Liver (tissue), 9 donors: Measurements from ENCODE around the gene NEIL1. TPM values are rescaled to one million over a fixed set of nuclear protein-coding genes. Genes with fewer than 3 reads are reported as not detected.

Experiments used
- DNase-seq: peaks from one replicate; pipeline ENCODE4 v3.0.0-alpha.2; 2017; ENCODE audit warnings: low spot score
- H3K27ac ChIP-seq, 2 donors: one replicate each; pipeline ENCODE4 v1.7.0; 2013; ENCODE audit warnings: inconsistent platforms in 2 of 2, low read length in 2 of 2, control low read depth in 1 of 2, low read depth in 1 of 2, mild to moderate bottlenecking in 1 of 2
- H3K27me3 ChIP-seq, 4 donors: one replicate each; pipeline versions ENCODE4 v1.6.1 to v1.7.0; 2013; ENCODE audit warnings: low read length in 3 of 4, inconsistent platforms in 1 of 4, mild to moderate bottlenecking in 1 of 4, moderate library complexity in 1 of 4; ENCODE audit not compliant: control insufficient read depth in 4 of 4, insufficient read depth in 4 of 4
- H3K36me3 ChIP-seq, 4 donors: one replicate each; pipeline versions ENCODE4 v1.6.1 to v1.7.0; 2013; ENCODE audit warnings: low read length in 3 of 4, mild to moderate bottlenecking in 3 of 4, low read depth in 1 of 4, moderate library complexity in 1 of 4; ENCODE audit not compliant: control insufficient read depth in 4 of 4, insufficient read depth in 3 of 4
- H3K4me1 ChIP-seq, 4 donors: one replicate each; pipeline versions ENCODE4 v1.6.1 to v1.7.0; 2013; ENCODE audit warnings: low read length in 3 of 4, mild to moderate bottlenecking in 3 of 4, moderate library complexity in 1 of 4; ENCODE audit not compliant: control insufficient read depth in 4 of 4, insufficient read depth in 4 of 4
- H3K4me3 ChIP-seq, 3 donors: one replicate each; pipeline versions ENCODE4 v1.6.1 to v1.7.0; 2013; ENCODE audit warnings: low read length in 3 of 3, control low read depth in 1 of 3, low read depth in 1 of 3, mild to moderate bottlenecking in 1 of 3
- H3K9ac ChIP-seq, 2 donors: one replicate each; pipeline ENCODE4 v1.7.0; 2013; ENCODE audit warnings: low read length in 2 of 2, mild to moderate bottlenecking in 2 of 2, moderate library complexity in 2 of 2, control low read depth in 1 of 2, low read depth in 1 of 2
- H3K9me3 ChIP-seq, 4 donors: one replicate each; pipeline versions ENCODE4 v1.6.1 to v1.7.0; 2013; ENCODE audit warnings: low read length in 3 of 4; ENCODE audit not compliant: control insufficient read depth in 4 of 4
- EGR1 ChIP-seq, 2 donors: IDR thresholded peaks; 2 replicates each; pipeline ENCODE4 v1.6.1; 2016 to 2018; ENCODE audit warnings: antibody characterized with exemption in 2 of 2, low read depth in 2 of 2
- GABPA ChIP-seq, 2 donors: IDR thresholded peaks in 1 of 2; conservative IDR thresholded peaks in 1 of 2; 2 replicates each; pipeline ENCODE4 v1.6.1; 2016; ENCODE audit warnings: antibody characterized with exemption in 2 of 2, mild to moderate bottlenecking in 1 of 2, moderate library complexity in 1 of 2
- HNF4G ChIP-seq: IDR thresholded peaks from 2 replicates; pipeline ENCODE4 v1.6.1; 2016; ENCODE audit warnings: antibody characterized with exemption
- JUND ChIP-seq, 2 donors: IDR thresholded peaks; 2 replicates each; pipeline ENCODE4 v1.6.1; 2016; ENCODE audit warnings: antibody characterized with exemption in 2 of 2
- MAX ChIP-seq: IDR thresholded peaks from 2 replicates; pipeline ENCODE4 v1.6.1; 2016; ENCODE audit warnings: antibody characterized with exemption
- NR2F2 ChIP-seq: IDR thresholded peaks from 2 replicates; pipeline ENCODE4 v1.6.1; 2016; ENCODE audit warnings: antibody characterized with exemption
- RAD21 ChIP-seq, 2 donors: IDR thresholded peaks; 2 replicates each; pipeline ENCODE4 v1.6.1; 2016; ENCODE audit warnings: antibody characterized with exemption in 2 of 2, mild to moderate bottlenecking in 2 of 2
- REST ChIP-seq: IDR thresholded peaks from 2 replicates; pipeline ENCODE4 v1.6.1; 2016; ENCODE audit warnings: antibody characterized with exemption, mild to moderate bottlenecking
- RXRA ChIP-seq, 2 donors: IDR thresholded peaks; 2 replicates each; pipeline ENCODE4 v1.6.1; 2017 to 2018; ENCODE audit warnings: antibody characterized with exemption in 2 of 2, mild to moderate bottlenecking in 1 of 2
- SP1 ChIP-seq: IDR thresholded peaks from 2 replicates; pipeline ENCODE4 v1.6.1; 2018; ENCODE audit warnings: antibody characterized with exemption, mild to moderate bottlenecking
- TAF1 ChIP-seq: conservative IDR thresholded peaks from 2 replicates; pipeline ENCODE4 v1.6.1; 2016; ENCODE audit warnings: antibody characterized with exemption, mild to moderate bottlenecking
- WGBS: extraction: QIAGEN DNeasy Blood & Tissue Kit; methylation state at CpG from one replicate; pipeline ENCODE4 v1.1.7; 2013; 5-methylcytosine and 5-hydroxymethylcytosine counted together
- polyA plus RNA-seq, 2 donors: library from polyadenylated mRNA; stranded (reverse) in 1 of 2; unstranded in 1 of 2; fragments of 200-250 nt in 1 of 2; fragments of >200 nt in 1 of 2; fragmentation: Nextera tagmentation in 1 of 2; extraction: Ambion mirVana in 1 of 2; gene quantifications; one replicate each; pipeline versions ENCODE4 v1.2.1 to v1.2.3, GENCODE V29; 2013 to 2015
- total RNA-seq, 2 donors: library from RNA; depleted of rRNA; stranded (reverse); fragments of >200 nt; gene quantifications; one replicate each; pipeline ENCODE4 v1.2.3, GENCODE V29; 2014
- TF ChIP-seq, protein P1 (sequence below): IDR thresholded peaks from 2 replicates; pipeline ENCODE4 v1.6.1; 2016; ENCODE audit warnings: antibody characterized with exemption
- TF ChIP-seq, protein P2 (sequence below): fragments of 150-350 bp; IDR thresholded peaks from 2 replicates; pipeline ENCODE4 v1.5.1; 2017; ENCODE audit warnings: improper control_type of control experiment, low read depth, low read length; ENCODE audit not compliant: missing input control
- TF ChIP-seq, protein P3 (sequence below): IDR thresholded peaks from 2 replicates; pipeline ENCODE4 v1.6.1; 2016; ENCODE audit warnings: antibody characterized with exemption
- donor health status: healthy.
- donor health status: healthy.
- donor health status: healthy.
- donor health status: healthy.
- donor health status: healthy.

Gene NEIL1
- total and polyA plus RNA-seq, 4 donors, result 5.3 to 25.8 (median 17.5) TPM

DNA sequence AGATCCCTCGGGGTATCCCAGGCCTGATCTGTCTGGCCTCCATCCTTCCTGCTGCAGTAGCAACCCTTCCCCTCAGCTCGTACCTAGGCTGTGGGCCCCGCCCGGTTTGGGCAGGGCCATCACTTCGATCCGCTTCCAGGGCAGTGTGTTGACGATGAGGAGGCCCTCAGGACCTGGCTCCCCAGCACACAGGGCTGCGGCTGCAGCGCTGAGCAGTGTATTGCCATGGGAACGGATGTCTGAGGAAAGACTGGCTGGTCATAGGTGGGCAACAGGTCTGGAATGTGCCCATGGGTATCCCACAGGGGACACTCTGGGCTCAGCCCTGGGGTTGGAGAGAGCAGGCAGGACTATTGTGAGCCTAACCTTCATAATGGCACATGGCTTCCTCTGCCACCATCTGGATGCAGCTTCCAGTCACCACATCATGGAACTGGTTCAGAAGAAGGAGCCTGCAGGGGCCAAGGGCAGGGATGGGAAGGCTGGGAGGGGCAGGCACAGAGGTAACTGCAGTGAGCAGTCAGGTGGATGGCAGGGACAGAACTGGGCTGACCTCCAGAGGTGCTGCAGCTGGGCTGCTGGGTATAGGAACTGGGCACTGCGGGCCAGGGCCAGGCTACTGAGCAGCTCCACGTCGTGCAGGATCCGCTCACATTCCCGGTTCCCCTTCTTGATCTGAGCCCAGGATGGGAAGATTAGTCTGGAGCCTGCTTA is 12.9 kb downstream of the NEIL1 start:
- Histone ChIP-seq H3K27ac (no peak overlapping the region), H3K36me3 (peaks cover 16 to 81% (median 35%) of the 10 kb centered on the region in 4 donors), H3K9me3 (no peaks in the 10 kb centered on the region), H3K9ac (no peak overlapping the region), H3K27me3 (no peaks in the 10 kb centered on the region), H3K4me1 (peaks cover 0 to 2% (median under 1%) of the 10 kb centered on the region in 4 donors), H3K4me3 (no peak overlapping the region)
- DNase-seq, result no peak
- 94% methylated on average over 15 of the region's 15 CpGs for WGBS
- TF ChIP-seq, protein P1, sequence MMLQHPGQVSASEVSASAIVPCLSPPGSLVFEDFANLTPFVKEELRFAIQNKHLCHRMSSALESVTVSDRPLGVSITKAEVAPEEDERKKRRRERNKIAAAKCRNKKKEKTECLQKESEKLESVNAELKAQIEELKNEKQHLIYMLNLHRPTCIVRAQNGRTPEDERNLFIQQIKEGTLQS, result no peak
- TF ChIP-seq GABPA (IDR thresholded peaks at IDR 0.05 in 1 of 2, conservative IDR thresholded peaks at IDR 0.05 in 1 of 2) (no peak), SP1 (no peak), TAF1 (no peak), HNF4G (no peak), JUND (IDR thresholded peaks at IDR 0.05) (no peak)

DNA sequence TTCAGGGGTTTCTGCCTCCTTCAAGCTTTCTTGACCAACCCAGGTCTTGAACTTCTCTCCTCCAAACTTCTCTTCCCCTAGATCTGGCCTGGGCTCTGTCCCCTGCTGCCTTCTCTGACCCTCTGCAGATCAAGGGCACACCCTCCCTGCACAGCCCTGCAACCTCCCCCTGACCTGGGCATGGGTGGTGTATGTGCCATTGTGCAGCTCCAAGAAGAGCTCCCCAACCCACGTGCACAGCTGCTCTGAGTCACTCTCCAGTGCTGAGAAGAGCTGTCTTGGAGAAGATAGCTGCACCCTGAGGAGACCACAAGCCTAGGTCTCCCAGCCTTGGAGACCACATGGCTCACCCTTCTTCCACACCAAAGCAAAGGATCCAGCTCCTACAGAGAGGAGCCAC is 13.6 kb downstream of the NEIL1 start:
- Histone ChIP-seq H3K36me3 (peaks cover 19 to 83% (median 35%) of the 10 kb centered on the region in 4 donors), H3K27ac (no peak overlapping the region), H3K9me3 (no peaks in the 10 kb centered on the region), H3K4me3 (no peak overlapping the region), H3K9ac (no peak overlapping the region), H3K4me1 (no peaks in the 10 kb centered on the region), H3K27me3 (no peaks in the 10 kb centered on the region)
- WGBS, result 79% methylated on average over 1 of the region's 1 CpG
- no peak for TF ChIP-seq EGR1 (IDR thresholded peaks at IDR 0.05; ENCODE audit: low read depth in 2 of 2)
- TF ChIP-seq, protein P1, result no peak
- TF ChIP-seq RAD21 (IDR thresholded peaks at IDR 0.05), result no peak
- TF ChIP-seq MAX, result no peak
- no peak for TF ChIP-seq RXRA (IDR thresholded peaks at IDR 0.05)
- TF ChIP-seq, protein P2, sequence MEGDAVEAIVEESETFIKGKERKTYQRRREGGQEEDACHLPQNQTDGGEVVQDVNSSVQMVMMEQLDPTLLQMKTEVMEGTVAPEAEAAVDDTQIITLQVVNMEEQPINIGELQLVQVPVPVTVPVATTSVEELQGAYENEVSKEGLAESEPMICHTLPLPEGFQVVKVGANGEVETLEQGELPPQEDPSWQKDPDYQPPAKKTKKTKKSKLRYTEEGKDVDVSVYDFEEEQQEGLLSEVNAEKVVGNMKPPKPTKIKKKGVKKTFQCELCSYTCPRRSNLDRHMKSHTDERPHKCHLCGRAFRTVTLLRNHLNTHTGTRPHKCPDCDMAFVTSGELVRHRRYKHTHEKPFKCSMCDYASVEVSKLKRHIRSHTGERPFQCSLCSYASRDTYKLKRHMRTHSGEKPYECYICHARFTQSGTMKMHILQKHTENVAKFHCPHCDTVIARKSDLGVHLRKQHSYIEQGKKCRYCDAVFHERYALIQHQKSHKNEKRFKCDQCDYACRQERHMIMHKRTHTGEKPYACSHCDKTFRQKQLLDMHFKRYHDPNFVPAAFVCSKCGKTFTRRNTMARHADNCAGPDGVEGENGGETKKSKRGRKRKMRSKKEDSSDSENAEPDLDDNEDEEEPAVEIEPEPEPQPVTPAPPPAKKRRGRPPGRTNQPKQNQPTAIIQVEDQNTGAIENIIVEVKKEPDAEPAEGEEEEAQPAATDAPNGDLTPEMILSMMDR, result no peak
- DNase-seq, result no peak

DNA sequence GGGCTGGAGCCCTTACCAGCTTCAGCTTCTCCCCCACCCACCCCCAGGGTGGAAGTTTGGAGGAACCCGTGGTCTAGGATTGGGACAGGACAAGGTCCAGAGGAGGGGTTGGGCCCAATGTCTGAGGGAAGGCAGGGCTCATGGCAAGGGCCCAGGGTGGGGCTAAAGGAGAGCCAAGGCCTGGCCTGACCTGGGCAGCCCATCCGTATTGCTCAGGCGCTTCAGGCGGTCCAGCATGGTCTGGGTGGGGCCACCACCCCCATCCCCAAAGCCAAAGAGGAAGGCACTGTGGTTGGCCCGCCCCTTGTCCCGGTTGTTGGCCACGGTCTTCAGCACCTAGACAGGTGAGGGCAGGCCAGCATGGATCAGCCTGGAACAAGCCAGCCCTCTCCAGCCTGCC is 14.0 kb downstream of the NEIL1 start:
- no peak overlapping the region for H3K4me3 ChIP-seq
- H3K27me3 ChIP-seq, result no peaks in the 10 kb centered on the region
- H3K36me3 ChIP-seq, result peaks cover 19 to 85% (median 35%) of the 10 kb centered on the region in 4 donors
- no peak for DNase-seq
- no peak overlapping the region for H3K27ac ChIP-seq
- no peaks in the 10 kb centered on the region for H3K9me3 ChIP-seq
- WGBS, result 92% methylated on average over 7 of the region's 7 CpGs
- no peak overlapping the region for H3K9ac ChIP-seq
- no peaks in the 10 kb centered on the region for H3K4me1 ChIP-seq
- TF ChIP-seq RXRA (IDR thresholded peaks at IDR 0.05), result no peak
- TF ChIP-seq NR2F2, result no peak
- TF ChIP-seq, protein P3, sequence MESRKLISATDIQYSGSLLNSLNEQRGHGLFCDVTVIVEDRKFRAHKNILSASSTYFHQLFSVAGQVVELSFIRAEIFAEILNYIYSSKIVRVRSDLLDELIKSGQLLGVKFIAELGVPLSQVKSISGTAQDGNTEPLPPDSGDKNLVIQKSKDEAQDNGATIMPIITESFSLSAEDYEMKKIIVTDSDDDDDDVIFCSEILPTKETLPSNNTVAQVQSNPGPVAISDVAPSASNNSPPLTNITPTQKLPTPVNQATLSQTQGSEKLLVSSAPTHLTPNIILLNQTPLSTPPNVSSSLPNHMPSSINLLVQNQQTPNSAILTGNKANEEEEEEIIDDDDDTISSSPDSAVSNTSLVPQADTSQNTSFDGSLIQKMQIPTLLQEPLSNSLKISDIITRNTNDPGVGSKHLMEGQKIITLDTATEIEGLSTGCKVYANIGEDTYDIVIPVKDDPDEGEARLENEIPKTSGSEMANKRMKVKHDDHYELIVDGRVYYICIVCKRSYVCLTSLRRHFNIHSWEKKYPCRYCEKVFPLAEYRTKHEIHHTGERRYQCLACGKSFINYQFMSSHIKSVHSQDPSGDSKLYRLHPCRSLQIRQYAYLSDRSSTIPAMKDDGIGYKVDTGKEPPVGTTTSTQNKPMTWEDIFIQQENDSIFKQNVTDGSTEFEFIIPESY, result no peak
- TF ChIP-seq MAX, result no peak
- TF ChIP-seq EGR1 (IDR thresholded peaks at IDR 0.05; ENCODE audit: low read depth in 2 of 2), result no peak
- TF ChIP-seq RAD21 (IDR thresholded peaks at IDR 0.05), result no peak
- TF ChIP-seq, protein P1, result no peak
- TF ChIP-seq SP1, result no peak
- no peak for TF ChIP-seq REST
